IPS-15b (cell line): ENCODE data around the gene STMN3.
"Not testable (repeated sequence)": the region's sequence is repeated elsewhere in the genome, so short reads cannot be mapped to it uniquely, and the experiment has no call there.

ENCODE experiments used
- H3K27me3 ChIP-seq: one replicate; pipeline ENCODE4 v1.6.1; 2013; ENCODE audit warnings: low read length; ENCODE audit not compliant: control insufficient read depth, insufficient read depth
- H3K36me3 ChIP-seq: one replicate; pipeline ENCODE4 v1.6.1; 2013; ENCODE audit warnings: low read length; ENCODE audit not compliant: control insufficient read depth, insufficient read depth
- H3K4me1 ChIP-seq: one replicate; pipeline ENCODE4 v1.6.1; 2013; ENCODE audit warnings: mild to moderate bottlenecking, low read length; ENCODE audit not compliant: control insufficient read depth, insufficient read depth
- H3K4me3 ChIP-seq: one replicate; pipeline ENCODE4 v1.5.1; 2013; ENCODE audit warnings: low read depth, low read length
- H3K9ac ChIP-seq: one replicate; pipeline ENCODE4 v1.6.1; 2013; ENCODE audit warnings: low read depth, mild to moderate bottlenecking, low read length
- H3K9me3 ChIP-seq: one replicate; pipeline ENCODE4 v1.6.1; 2013; ENCODE audit warnings: mild to moderate bottlenecking, low read length; ENCODE audit not compliant: control insufficient read depth, insufficient read depth

Gene STMN3

GRCh38 chr20:63657937-63658748 is 4.9 kb upstream of the STMN3 start, which contains the start of gene RTEL1:
Gene RTEL1, plus strand, starts transcription at chr20:63658312. Its CDS starts 1,091 bp downstream, at chr20:63659403.
- Histone ChIP-seq H3K36me3 (peaks cover 21% of the 10 kb centered on the region), H3K27me3 (no peaks in the 10 kb centered on the region), H3K4me1 (peaks cover 4% of the 10 kb centered on the region), H3K9ac (peak within 1 kb of the TSS; percentile 73), H3K9me3 (no peaks in the 10 kb centered on the region), H3K4me3 (peak within 1 kb of the TSS; percentile 80)

- no peaks in the 10 kb centered on the region for H3K27me3 ChIP-seq
- no peaks in the 10 kb centered on the region for H3K9me3 ChIP-seq
- H3K4me3 ChIP-seq, result peak overlapping the region; percentile 80
- peaks cover 14% of the 10 kb centered on the region for H3K36me3 ChIP-seq
- H3K9ac ChIP-seq, result peak overlapping the region; percentile 73
- H3K4me1 ChIP-seq, result peaks cover 4% of the 10 kb centered on the region
These were observed 4.2 kb upstream of the STMN3 start for GRCh38 chr20:63657260-63657936.

- Histone ChIP-seq H3K4me1 (peaks cover 4% of the 10 kb centered on the region), H3K9me3 (no peaks in the 10 kb centered on the region), H3K36me3 (peaks cover 6% of the 10 kb centered on the region), H3K4me3 (no peak overlapping the region), H3K9ac (no peak overlapping the region), H3K27me3 (peaks cover 3% of the 10 kb centered on the region)
These were observed 3.2 kb upstream of the STMN3 start for GRCh38 chr20:63656451-63656850.

- peaks cover 4% of the 10 kb centered on the region for H3K4me1 ChIP-seq
- H3K9ac ChIP-seq, result no peak overlapping the region
- no peak overlapping the region for H3K4me3 ChIP-seq
- H3K36me3 ChIP-seq, result no peaks in the 10 kb centered on the region
- H3K9me3 ChIP-seq, result no peaks in the 10 kb centered on the region
- peaks cover 5% of the 10 kb centered on the region for H3K27me3 ChIP-seq
These were observed 2.0 kb upstream of the STMN3 start for GRCh38 chr20:63655249-63655648.

- H3K4me3 ChIP-seq, result peak overlapping the region; percentile 61
- no peaks in the 10 kb centered on the region for H3K9me3 ChIP-seq
- H3K27me3 ChIP-seq, result peaks cover 5% of the 10 kb centered on the region
- no peaks in the 10 kb centered on the region for H3K36me3 ChIP-seq
- peak overlapping the region; percentile 28 for H3K9ac ChIP-seq
- peaks cover 4% of the 10 kb centered on the region for H3K4me1 ChIP-seq
These were observed 897 bp upstream of the STMN3 start for GRCh38 chr20:63653974-63654668.

- peaks cover 5% of the 10 kb centered on the region for H3K27me3 ChIP-seq
- H3K4me3 ChIP-seq, result peak overlapping the region; percentile 55
- no peaks in the 10 kb centered on the region for H3K9me3 ChIP-seq
- H3K9ac ChIP-seq, result no peak overlapping the region
- peaks cover 4% of the 10 kb centered on the region for H3K4me1 ChIP-seq
- H3K36me3 ChIP-seq, result no peaks in the 10 kb centered on the region
These were observed 838 bp downstream of the STMN3 start for GRCh38 chr20:63652192-63652980.

- no peaks in the 10 kb centered on the region for H3K36me3 ChIP-seq
- no peaks in the 10 kb centered on the region for H3K9me3 ChIP-seq
- no peak overlapping the region for H3K9ac ChIP-seq
- peak overlapping the region; percentile 55 for H3K4me3 ChIP-seq
- peaks cover 5% of the 10 kb centered on the region for H3K27me3 ChIP-seq
- peaks cover 4% of the 10 kb centered on the region for H3K4me1 ChIP-seq
These were observed 1.4 kb downstream of the STMN3 start for GRCh38 chr20:63651942-63652191.

GRCh38 chr20:63650486-63650885 is 2.7 kb downstream of the STMN3 start:
- H3K9me3 ChIP-seq, H3K9ac ChIP-seq, H3K4me1 ChIP-seq, H3K4me3 ChIP-seq, H3K27me3 ChIP-seq, H3K36me3 ChIP-seq: not testable (repeated sequence)

- H3K9ac ChIP-seq, result no peak overlapping the region
- H3K27me3 ChIP-seq, result peaks cover 5% of the 10 kb centered on the region
- H3K9me3 ChIP-seq, result no peaks in the 10 kb centered on the region
- no peaks in the 10 kb centered on the region for H3K36me3 ChIP-seq
- H3K4me1 ChIP-seq, result peaks cover under 1% of the 10 kb centered on the region
- no peak overlapping the region for H3K4me3 ChIP-seq
These were observed 4.2 kb downstream of the STMN3 start for GRCh38 chr20:63648895-63649589.

GRCh38 chr20:63648190-63648589 is 5.0 kb downstream of the STMN3 start:
- H3K9ac ChIP-seq, result no peak overlapping the region
- H3K36me3 ChIP-seq, result no peaks in the 10 kb centered on the region
- peaks cover 5% of the 10 kb centered on the region for H3K27me3 ChIP-seq
- no peaks in the 10 kb centered on the region for H3K9me3 ChIP-seq
- H3K4me3 ChIP-seq, result no peak overlapping the region
- no peaks in the 10 kb centered on the region for H3K4me1 ChIP-seq

- H3K4me1 ChIP-seq, result no peaks in the 10 kb centered on the region
- no peak overlapping the region for H3K4me3 ChIP-seq
- H3K27me3 ChIP-seq, result no peaks in the 10 kb centered on the region
- no peaks in the 10 kb centered on the region for H3K9me3 ChIP-seq
- H3K9ac ChIP-seq, result no peak overlapping the region
- H3K36me3 ChIP-seq, result no peaks in the 10 kb centered on the region
These were observed 8.0 kb downstream of the STMN3 start for GRCh38 chr20:63645218-63645617.
